SIG-M5 (cell line): ENCODE results near the gene CTNNA2.

Experiments
- DNase-seq: peaks from one replicate; lab custom pipeline; 2025; lab: John Stamatoyannopoulos, UW

Gene CTNNA2

GRCh38 chr2:79512442-79513401, at the start of gene CTNNA2:
CTNNA2 (plus strand) TSS chr2:79513051.
- DNase-seq: no peak

DNA sequence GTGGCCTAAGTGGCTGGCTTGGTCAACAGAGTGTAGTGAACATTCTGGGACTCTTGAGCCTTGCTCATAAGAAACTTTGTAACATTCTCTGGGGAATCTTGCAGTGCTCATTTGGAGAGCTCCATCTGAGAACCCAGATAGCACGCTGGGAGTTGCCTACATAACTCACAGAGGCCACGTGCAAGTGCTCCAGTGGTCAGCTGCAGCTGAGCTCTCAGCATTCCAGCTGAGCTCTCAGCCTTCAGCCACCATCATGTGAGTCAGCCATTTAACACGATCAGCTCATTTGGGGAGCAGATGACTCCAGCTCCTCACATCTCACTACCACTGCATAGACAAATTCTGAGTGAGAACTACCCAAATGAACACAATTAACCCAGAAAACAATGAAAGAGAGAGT, 25.5 kb upstream of the CTNNA2 start:
- DNase-seq: no peak

- no peak for DNase-seq
Measured at GRCh38 chr2:79511320-79511951, 1.4 kb upstream of the CTNNA2 start.

DNA sequence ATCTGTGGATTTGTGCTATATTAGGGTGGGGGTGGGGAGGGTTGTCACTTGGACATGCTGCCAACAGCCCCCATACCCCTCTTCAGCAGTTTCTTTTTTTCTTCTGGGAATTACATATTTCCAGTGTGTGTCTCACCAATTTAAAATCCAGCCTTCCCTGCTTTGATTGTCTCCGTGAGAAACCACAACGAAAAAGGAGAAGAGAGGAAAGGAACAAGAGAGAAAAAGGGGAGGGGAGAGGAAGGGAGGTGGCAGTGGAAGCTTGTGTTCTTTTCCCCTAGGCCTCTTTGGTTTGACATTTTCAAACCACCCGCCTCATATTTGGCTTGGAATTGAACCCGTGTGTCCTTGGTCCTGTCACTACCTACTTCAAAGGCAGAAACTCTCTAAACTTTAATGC, 860 bp downstream of the CTNNA2 start:
- DNase-seq: no peak

- DNase-seq: no peak
Measured at GRCh38 chr2:79529636-79530035, 16.8 kb downstream of the CTNNA2 start.

DNA sequence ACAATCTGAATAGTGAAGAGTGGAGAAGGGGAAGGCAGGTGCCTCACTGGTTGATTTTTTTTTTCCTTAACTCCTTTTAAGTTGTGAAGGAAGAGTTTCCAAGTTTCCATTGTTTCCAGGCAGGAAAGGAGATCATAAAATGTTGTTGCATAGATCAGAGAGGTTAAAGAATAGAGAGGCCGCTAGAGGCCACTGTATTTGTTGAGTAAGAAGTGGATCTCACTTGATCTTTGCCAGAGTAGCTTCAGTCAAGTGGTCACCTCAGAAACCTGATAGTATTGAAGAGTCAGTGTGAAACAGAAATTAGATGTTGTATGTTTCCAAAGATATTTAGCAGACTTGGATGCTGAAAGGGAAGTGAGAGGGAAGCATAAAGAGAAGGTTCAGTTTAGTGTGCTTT, 17.6 kb downstream of the CTNNA2 start:
- DNase-seq: no peak

DNA sequence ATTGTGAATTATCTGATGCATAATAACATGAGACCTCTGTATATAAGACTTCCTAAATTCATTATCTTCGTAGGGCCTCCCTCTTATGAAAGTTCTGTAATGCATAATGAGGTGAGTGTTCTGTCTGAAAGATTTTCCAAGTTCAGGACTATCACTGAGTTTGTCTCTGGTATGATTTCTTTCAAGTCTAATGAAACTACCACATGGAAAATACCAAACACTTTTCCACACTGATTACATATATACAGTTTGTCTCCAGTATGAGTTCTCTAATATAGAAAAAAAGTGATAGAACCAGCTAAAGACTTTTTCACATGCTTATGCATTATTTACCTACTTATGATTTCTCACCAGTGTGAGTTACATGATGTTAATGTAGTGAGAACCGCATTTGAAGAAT, 34.7 kb downstream of the CTNNA2 start:
- DNase-seq: no peak

- no peak for DNase-seq
Measured at GRCh38 chr2:79552653-79553052, 39.8 kb downstream of the CTNNA2 start.

DNA sequence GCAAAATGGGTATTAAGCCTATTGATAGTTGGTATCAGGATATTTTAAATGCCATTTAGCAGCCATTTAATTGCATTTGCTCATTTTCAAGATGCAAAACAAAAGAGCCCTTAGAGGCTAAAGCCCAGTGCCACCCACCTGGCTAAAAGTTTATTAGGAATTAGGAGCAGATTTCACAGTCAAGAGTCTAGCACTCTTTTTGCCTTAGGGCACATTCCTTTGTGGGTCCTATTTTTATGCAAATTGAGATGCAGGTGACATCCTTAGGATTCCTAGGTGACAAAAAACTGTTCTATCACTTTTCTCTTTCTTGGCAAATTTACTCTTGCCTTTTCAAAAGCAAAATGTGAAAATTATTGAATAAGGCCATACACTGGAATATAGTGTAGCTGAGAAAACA, 42.0 kb downstream of the CTNNA2 start:
- DNase-seq: no peak

GRCh38 chr2:79564065-79564464, 51.2 kb downstream of the CTNNA2 start:
- no peak for DNase-seq

- DNase-seq: no peak
Measured at GRCh38 chr2:79569048-79569447, 56.2 kb downstream of the CTNNA2 start.

GRCh38 chr2:79573895-79574674, 61.2 kb downstream of the CTNNA2 start:
- no peak for DNase-seq

GRCh38 chr2:79576451-79576850, 63.6 kb downstream of the CTNNA2 start:
- DNase-seq: no peak

- no peak for DNase-seq
Measured at GRCh38 chr2:79578952-79579351, 66.1 kb downstream of the CTNNA2 start.

DNA sequence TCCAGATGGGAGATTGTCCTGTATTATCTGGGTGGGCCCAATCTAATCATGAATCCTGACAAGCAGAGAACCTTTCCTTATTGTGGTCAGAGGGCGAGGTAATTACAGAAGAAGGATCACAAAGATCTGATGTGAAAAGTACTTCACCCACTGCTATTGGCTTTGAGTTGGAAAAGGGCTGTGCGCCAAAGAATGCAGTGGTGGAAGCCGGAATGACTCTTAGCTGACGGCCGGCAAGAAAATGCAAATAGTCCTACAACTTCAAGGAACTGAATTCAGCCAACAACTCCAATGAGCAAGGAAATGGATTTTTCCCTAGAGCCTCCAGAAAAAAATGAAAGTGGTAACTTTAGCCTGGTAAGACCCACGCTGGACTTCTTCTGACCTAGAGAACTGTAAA, 67.3 kb downstream of the CTNNA2 start:
- no peak for DNase-seq

GRCh38 chr2:79585701-79586433, 73.0 kb downstream of the CTNNA2 start:
- DNase-seq: no peak

DNA sequence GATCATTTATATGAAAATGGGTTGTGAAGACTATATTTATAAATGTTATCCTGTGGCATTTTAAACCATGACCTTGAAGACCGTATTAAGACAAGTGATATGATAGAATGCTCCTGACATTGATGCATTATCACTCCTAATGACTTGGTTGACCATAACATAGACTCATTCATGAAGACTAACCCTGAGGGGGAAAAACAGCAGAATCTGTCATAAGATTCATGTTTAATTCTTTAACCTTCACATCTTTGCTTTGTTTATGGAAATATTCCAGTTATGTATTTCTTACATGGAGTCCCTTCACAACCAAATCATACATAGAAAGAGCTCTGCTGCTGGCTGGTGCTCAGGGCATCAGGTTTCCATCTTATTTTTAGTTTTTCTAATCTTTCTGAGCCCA, 78.4 kb downstream of the CTNNA2 start:
- DNase-seq: no peak

DNA sequence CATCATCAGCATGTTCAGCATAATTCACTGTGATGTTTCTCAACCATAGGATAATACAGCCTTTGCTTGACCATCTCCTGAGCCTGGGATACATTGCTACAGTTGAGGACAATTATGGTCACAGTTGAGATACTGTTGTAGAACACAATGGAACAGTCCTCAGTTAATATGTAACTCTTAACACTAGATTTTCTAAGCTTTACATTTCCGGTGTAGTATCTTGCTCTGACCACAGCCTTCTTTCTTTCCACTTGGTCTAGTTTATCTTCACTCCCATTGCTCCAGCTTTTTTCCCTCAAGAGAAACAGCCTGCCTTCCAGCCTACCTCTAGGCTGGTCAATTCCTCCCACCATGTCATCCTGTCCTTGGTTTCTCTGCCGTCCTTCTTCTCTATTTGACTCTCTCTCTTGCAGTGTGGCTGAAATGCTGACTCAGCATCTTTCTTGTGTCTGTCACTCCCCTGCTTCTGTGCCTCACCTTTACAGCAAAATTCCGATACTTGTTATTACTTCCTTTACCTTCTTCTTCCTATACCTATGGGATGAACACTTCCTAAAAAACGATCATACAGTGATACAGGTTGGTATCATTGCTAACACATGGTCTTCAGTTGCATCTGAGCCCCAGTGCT, 80.5 kb downstream of the CTNNA2 start:
- no peak for DNase-seq

- no peak for DNase-seq
Measured at GRCh38 chr2:79596403-79596802, 83.6 kb downstream of the CTNNA2 start.

DNA sequence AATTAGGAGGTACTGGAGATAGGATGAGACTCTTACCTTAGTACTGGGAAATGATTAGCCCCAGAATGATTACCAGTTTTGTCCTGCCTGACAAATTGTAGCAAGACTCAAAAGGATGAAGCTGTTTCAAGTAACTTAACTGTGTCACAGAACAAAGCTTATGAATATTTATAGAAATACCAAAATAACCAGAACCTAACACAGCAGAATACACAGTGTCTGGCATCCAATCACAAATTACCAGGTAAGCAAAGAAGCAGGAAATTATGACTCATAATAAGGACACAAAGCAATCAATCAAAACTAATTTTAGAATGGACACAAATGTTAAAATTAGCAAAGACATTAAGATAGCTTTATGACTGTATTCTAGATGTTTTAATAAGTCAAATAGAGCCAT, 91.9 kb downstream of the CTNNA2 start:
- no peak for DNase-seq

GRCh38 chr2:79611448-79612016, 98.7 kb downstream of the CTNNA2 start:
- no peak for DNase-seq
